GM12892 (cell line): Measurements from ENCODE around the gene PDZD7.

Experiments used
- DNase-seq: peaks from one replicate; pipeline ENCODE4 v3.0.0; 2011; ENCODE audit not compliant: insufficient read length
- FAIRE-seq: peaks from 2 replicates; lab custom pipeline; 2011; peaks lifted over from hg19 to GRCh38; lab: Jason Lieb, UNC
- POLR2A ChIP-seq: IDR thresholded peaks from 2 replicates; pipeline ENCODE4 v1.6.1; 2011; ENCODE audit warnings: low read depth, low read length, control low read depth
- POLR2AphosphoS5 ChIP-seq: IDR thresholded peaks from 2 replicates; pipeline ENCODE4 v1.6.1; 2011; ENCODE audit warnings: low read depth, low read length, control low read depth
- TAF1 ChIP-seq: IDR thresholded peaks from 2 replicates; pipeline ENCODE4 v1.6.1; 2011; ENCODE audit warnings: low read depth, mild to moderate bottlenecking, control low read depth, low read length, borderline replicate concordance

Gene PDZD7

GRCh38 chr10:101033276-101033675 lies 2.3 kb upstream of the PDZD7 start:
- FAIRE-seq, result no peak
- no peak for DNase-seq
- no peak for TF ChIP-seq TAF1
- TF ChIP-seq POLR2A, result no peak

GRCh38 chr10:101032637-101033224 lies 1.8 kb upstream of the PDZD7 start:
- DNase-seq (no peak), FAIRE-seq (no peak)
- TF ChIP-seq POLR2A, result no peak
- TF ChIP-seq POLR2AphosphoS5, result no peak

GRCh38 chr10:101031796-101032636 lies 1.1 kb upstream of the PDZD7 start:
- DNase-seq, result peak; percentile 65
- no peak for TF ChIP-seq POLR2AphosphoS5
- TF ChIP-seq POLR2A, result no peak
- TF ChIP-seq TAF1, result no peak
- no peak for FAIRE-seq

GRCh38 chr10:101030496-101031127 lies 317 bp downstream of the PDZD7 start:
- DNase-seq, result no peak
- no peak for FAIRE-seq
- TF ChIP-seq POLR2A (no peak), TAF1 (no peak), POLR2AphosphoS5 (no peak)

- FAIRE-seq (no peak), DNase-seq (no peak)
- TF ChIP-seq TAF1, result no peak
- TF ChIP-seq POLR2A, result no peak
- TF ChIP-seq POLR2AphosphoS5, result no peak
Observed at GRCh38 chr10:101029520-101030295, 1.2 kb downstream of the PDZD7 start.

GRCh38 chr10:101028446-101029337 lies 2.2 kb downstream of the PDZD7 start:
- FAIRE-seq, result no peak
- no peak for DNase-seq
- TF ChIP-seq TAF1 (no peak), POLR2AphosphoS5 (no peak), POLR2A (no peak)

GRCh38 chr10:101027106-101027720 lies 3.7 kb downstream of the PDZD7 start:
- DNase-seq (no peak), FAIRE-seq (no peak)
- no peak for TF ChIP-seq POLR2A
- TF ChIP-seq TAF1, result no peak
- TF ChIP-seq POLR2AphosphoS5, result no peak

GRCh38 chr10:101022967-101023705 lies 7.8 kb downstream of the PDZD7 start:
- no peak for DNase-seq
- no peak for TF ChIP-seq TAF1
- TF ChIP-seq POLR2AphosphoS5, result no peak
- no peak for TF ChIP-seq POLR2A
- no peak for FAIRE-seq

GRCh38 chr10:101021692-101022251 lies 9.2 kb downstream of the PDZD7 start:
- FAIRE-seq (no peak), DNase-seq (no peak)
- no peak for TF ChIP-seq POLR2A

GRCh38 chr10:101021239-101021638 lies 9.7 kb downstream of the PDZD7 start:
- FAIRE-seq, result no peak
- no peak for DNase-seq
- no peak for TF ChIP-seq POLR2A
- TF ChIP-seq POLR2AphosphoS5, result no peak
- TF ChIP-seq TAF1, result no peak
